Gastrocnemius medialis (tissue), 4 donors: ENCODE measurements around the gene ARMC2. TPM values are rescaled to one million over a fixed set of nuclear protein-coding genes. Genes with fewer than 3 reads are reported as not detected.
A peak's percentile ranks its signal among the peaks of the same experiment; 100 is the strongest.

ENCODE experiments used
- ATAC-seq, 2 donors: fragments of 150-250 bp; one replicate each; pipeline ENCODE4 v1.9.1; 2016
- DNase-seq, 2 donors: peaks; one replicate each; pipeline ENCODE4 v3.0.0-alpha.2; 2019
- H3K27ac ChIP-seq, 4 donors: fragments of 200-600 bp; sonication (generic); 1 replicate in 1 of 4; 2 replicates in 3 of 4; pipeline ENCODE4 v1.5.1; 2016 to 2018; ENCODE audit warnings: mild to moderate bottlenecking in 2 of 4, moderate library complexity in 1 of 4
- H3K27me3 ChIP-seq, 3 donors: fragments of 200-600 bp; sonication (generic) in 2 of 3; 1 replicate in 1 of 3; 2 replicates in 2 of 3; pipeline versions ENCODE4 v1.5.1 to v1.6.0; 2016 to 2019; ENCODE audit warnings: mild to moderate bottlenecking in 1 of 3, moderate library complexity in 1 of 3
- H3K36me3 ChIP-seq, 2 donors: fragments of 200-600 bp; sonication (generic) in 1 of 2; one replicate each; pipeline ENCODE4 v1.5.1; 2017 to 2018
- H3K4me1 ChIP-seq, 2 donors: fragments of 200-600 bp; sonication (generic) in 1 of 2; one replicate each; pipeline ENCODE4 v1.5.1; 2016 to 2017; ENCODE audit warnings: mild to moderate bottlenecking in 2 of 2
- H3K4me3 ChIP-seq, 4 donors: fragments of 200-600 bp; sonication (generic) in 3 of 4; 1 replicate in 1 of 4; 2 replicates in 3 of 4; pipeline ENCODE4 v1.5.1; 2016 to 2019; ENCODE audit warnings: mild to moderate bottlenecking in 2 of 4
- H3K9me3 ChIP-seq, 3 donors: fragments of 200-600 bp; sonication (generic) in 2 of 3; 1 replicate in 1 of 3; 2 replicates in 2 of 3; pipeline ENCODE4 v1.5.1; 2016 to 2019
- CTCF ChIP-seq, 5 experiments: fragments of 450-650 bp in 3 of 5; fragments of 200-600 bp in 2 of 5; sonication (generic) in 2 of 5; IDR thresholded peaks in 4 of 5; conservative IDR thresholded peaks in 1 of 5; 1 replicate in 4 of 5; 2 replicates in 1 of 5; pipeline ENCODE4 v1.5.1; 2016 to 2019; ENCODE audit warnings: antibody characterized with exemption in 5 of 5, mild to moderate bottlenecking in 3 of 5, moderate library complexity in 3 of 5
- POLR2A ChIP-seq, 2 donors: fragments of 450-650 bp; IDR thresholded peaks; one replicate each; pipeline ENCODE4 v1.6.1; 2017; ENCODE audit warnings: antibody characterized with exemption in 2 of 2, mild to moderate bottlenecking in 2 of 2, moderate library complexity in 2 of 2
- in situ Hi-C, 4 donors: fragments of 200-750 bp; cut with MboI; loops; one replicate each; pipeline versions ENCODE4 v1.15.0 to v1.8.0; 2017; ENCODE audit warnings: low sequenced_read_pairs in 4 of 4
- intact Hi-C: fragments of 100-400 bp; cut with DNase I; formaldehyde crosslinking; loops from one replicate; pipeline ENCODE4 v1.15.1; 2023; ENCODE audit warnings: low total_unique reads
- total RNA-seq, 4 donors: library from RNA; depleted of rRNA; stranded (reverse); fragments of >200 nt; gene quantifications; one replicate each; pipeline versions ENCODE4 v1.1.0 to v1.2.3, GENCODE V29; 2016

ARMC2 gene
- total RNA-seq, 4 donors from 2014 or later: 0.20 to 1.8 (median 0.56) TPM

DNA sequence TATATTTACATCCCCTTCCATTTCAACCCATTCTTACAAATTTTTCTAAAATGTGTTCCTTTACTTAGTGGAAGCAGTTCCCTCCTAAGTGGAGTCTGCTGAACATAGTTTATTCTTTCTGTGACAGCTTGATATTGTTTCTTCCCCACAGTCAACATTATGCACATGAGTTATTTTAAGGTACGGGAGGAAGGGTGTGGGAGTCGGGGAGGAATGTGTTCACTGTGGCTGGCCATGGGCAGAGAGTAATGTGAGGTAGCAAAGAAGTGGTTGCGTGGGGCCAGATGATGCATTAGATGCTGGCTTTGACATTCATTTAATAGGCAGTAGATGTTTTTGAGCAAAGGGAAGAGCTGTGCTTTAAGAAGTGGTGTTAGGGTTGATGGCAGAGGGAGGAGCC lies 98.5 kb downstream of the ARMC2 start:
- Histone ChIP-seq H3K36me3 (no peaks in the 10 kb centered on the region), H3K9me3 (no peaks in the 10 kb centered on the region), H3K27me3 (no peaks in the 10 kb centered on the region), H3K27ac (peak overlapping the region; percentile 86 to 91 (median 88)), H3K4me1 (peaks cover 71 to 72% of the 10 kb centered on the region in 2 donors), H3K4me3 (no peak overlapping the region)
- DNase-seq (no peak), ATAC-seq (no peak)
- no peak for TF ChIP-seq CTCF (IDR thresholded peaks at IDR 0.05 in 4 of 5, conservative IDR thresholded peaks at IDR 0.05 in 1 of 5)
- no peak for TF ChIP-seq POLR2A (IDR thresholded peaks at IDR 0.05)
- intact Hi-C loops (loop anchor here (5.0 to 10.0 kb wide), 2 partner anchors 126 to 438 kb away; partner anchors contain the start of gene CD164), in situ Hi-C loops (loop anchor here in 3 of 4 donors (10.0 to 25.0 kb wide), 2 partner anchors 116 to 128 kb away; no protein-coding TSS in a partner anchor)

GRCh38 chr6:108947114-108947854 lies 99.1 kb downstream of the ARMC2 start:
- no peaks in the 10 kb centered on the region for H3K36me3 ChIP-seq
- H3K4me1 ChIP-seq: peaks cover 66 to 68% of the 10 kb centered on the region in 2 donors
- no peaks in the 10 kb centered on the region for H3K9me3 ChIP-seq
- DNase-seq: no peak
- in situ Hi-C loops: loop anchor here in 3 of 4 donors (10.0 to 25.0 kb wide), 2 partner anchors 115 to 128 kb away; no protein-coding TSS in a partner anchor
- H3K27me3 ChIP-seq: no peaks in the 10 kb centered on the region
- TF ChIP-seq POLR2A (IDR thresholded peaks at IDR 0.05): peak in 1 of 2 donors; percentile 23
- no peak for TF ChIP-seq CTCF (IDR thresholded peaks at IDR 0.05 in 4 of 5, conservative IDR thresholded peaks at IDR 0.05 in 1 of 5)
- intact Hi-C loops: loop anchor here (5.0 to 10.0 kb wide), 2 partner anchors 125 to 438 kb away; partner anchors contain the start of gene CD164
- H3K27ac ChIP-seq: peak overlapping the region; percentile 86 to 91 (median 88)
- H3K4me3 ChIP-seq: no peak overlapping the region
- ATAC-seq: peak in 1 of 2 donors; percentile 14

- in situ Hi-C loops (loop anchor here in 3 of 4 donors (10.0 to 25.0 kb wide), 2 partner anchors 114 to 127 kb away; no protein-coding TSS in a partner anchor), intact Hi-C loops (loop anchor here (5.0 to 10.0 kb wide), 2 partner anchors 124 to 437 kb away; partner anchors contain the start of gene CD164)
- peak overlapping the region; percentile 86 to 91 (median 88) for H3K27ac ChIP-seq
- no peak overlapping the region for H3K4me3 ChIP-seq
- H3K27me3 ChIP-seq: no peaks in the 10 kb centered on the region
- no peaks in the 10 kb centered on the region for H3K9me3 ChIP-seq
- TF ChIP-seq POLR2A (IDR thresholded peaks at IDR 0.05): peak in 1 of 2 donors; percentile 6
- no peak for TF ChIP-seq CTCF (IDR thresholded peaks at IDR 0.05 in 4 of 5, conservative IDR thresholded peaks at IDR 0.05 in 1 of 5)
- peaks cover 64 to 68% of the 10 kb centered on the region in 2 donors for H3K4me1 ChIP-seq
- DNase-seq (no peak), ATAC-seq (no peak)
- H3K36me3 ChIP-seq: no peaks in the 10 kb centered on the region
Observed at GRCh38 chr6:108948181-108948661, 100.0 kb downstream of the ARMC2 start.

GRCh38 chr6:108951351-108951953 lies 103.2 kb downstream of the ARMC2 start:
- intact Hi-C loops (no loop called here), in situ Hi-C loops (no loop called here)
- peaks cover 35 to 37% of the 10 kb centered on the region in 2 donors for H3K4me1 ChIP-seq

More at GRCh38 chr6:108951351-108951953, 103.2 kb downstream of the ARMC2 start:
- Histone ChIP-seq H3K36me3 (no peaks in the 10 kb centered on the region), H3K27ac (peak overlapping the region in 1 of 4 donors; percentile 32), H3K9me3 (no peaks in the 10 kb centered on the region), H3K27me3 (no peaks in the 10 kb centered on the region), H3K4me3 (no peak overlapping the region)
- TF ChIP-seq CTCF (IDR thresholded peaks at IDR 0.05 in 4 of 5, conservative IDR thresholded peaks at IDR 0.05 in 1 of 5) (no peak), POLR2A (IDR thresholded peaks at IDR 0.05) (no peak)
- ATAC-seq (no peak), DNase-seq (no peak)
